ENCODE measurements around the gene KNCN. TPM values are rescaled to one million over a fixed set of nuclear protein-coding genes. Genes with fewer than 3 reads are reported as not detected.

Gene KNCN
- total RNA-seq, 1 donor from 2014 or later, result not detected

DNA sequence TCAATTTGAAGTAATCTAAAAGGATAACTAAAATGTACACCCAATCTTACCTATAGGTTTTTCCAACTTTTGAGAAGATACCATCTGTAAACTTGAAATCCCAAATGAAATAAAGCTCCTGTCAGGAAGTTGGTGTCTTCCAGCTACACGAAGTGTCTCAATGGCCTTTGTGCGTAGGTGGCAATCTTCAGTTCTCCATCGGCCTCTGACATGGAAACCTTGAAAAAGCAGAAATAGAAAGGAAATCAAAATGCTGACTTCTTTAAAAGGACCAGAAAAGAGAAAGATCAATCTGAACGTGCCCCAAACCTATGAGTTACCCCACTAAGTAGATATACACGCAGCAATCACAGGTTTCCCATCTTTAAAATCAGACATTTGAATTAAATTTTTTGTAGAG lies 42.6 kb upstream of the KNCN start:
- peak; percentile 63 for ATAC-seq
- DNase-seq, result no peak
- H3K9me3 ChIP-seq, result no peaks in the 10 kb centered on the region
- no peak overlapping the region for H3K4me3 ChIP-seq
- no peak for TF ChIP-seq CTCF (IDR thresholded peaks at IDR 0.05)
- peak overlapping the region; percentile 76 for H3K27ac ChIP-seq
- H3K4me1 ChIP-seq, result peaks cover 17% of the 10 kb centered on the region
- H3K36me3 ChIP-seq, result peaks cover 48% of the 10 kb centered on the region
- intact Hi-C loops (cut with DNase I), result no loop called here
- H3K27me3 ChIP-seq, result no peaks in the 10 kb centered on the region

DNA sequence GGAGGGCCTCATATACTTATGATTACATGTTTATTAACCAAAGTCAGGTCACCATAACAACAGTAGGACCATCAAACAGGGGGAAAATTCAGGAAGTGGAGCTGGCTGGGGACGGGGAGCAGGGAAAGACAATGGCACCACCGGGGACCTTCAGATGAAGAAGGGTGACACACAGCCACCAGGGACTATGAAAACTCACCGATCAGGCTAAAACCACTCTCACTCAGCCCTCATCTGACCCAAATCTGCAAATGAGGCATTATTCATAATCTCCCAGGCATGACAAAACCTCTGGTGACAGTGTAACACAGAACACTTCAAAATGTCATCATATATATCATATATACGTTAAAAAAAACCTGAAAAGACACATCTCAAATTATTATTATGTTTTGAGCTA lies 41.4 kb upstream of the KNCN start:
- Histone ChIP-seq H3K9me3 (no peaks in the 10 kb centered on the region), H3K36me3 (peaks cover 54% of the 10 kb centered on the region), H3K4me3 (no peak overlapping the region), H3K27ac (no peak overlapping the region), H3K27me3 (no peaks in the 10 kb centered on the region), H3K4me1 (peaks cover 14% of the 10 kb centered on the region)
- intact Hi-C loops (cut with DNase I), result no loop called here
- TF ChIP-seq CTCF (IDR thresholded peaks at IDR 0.05), result no peak
- DNase-seq (no peak), ATAC-seq (no peak)

DNA sequence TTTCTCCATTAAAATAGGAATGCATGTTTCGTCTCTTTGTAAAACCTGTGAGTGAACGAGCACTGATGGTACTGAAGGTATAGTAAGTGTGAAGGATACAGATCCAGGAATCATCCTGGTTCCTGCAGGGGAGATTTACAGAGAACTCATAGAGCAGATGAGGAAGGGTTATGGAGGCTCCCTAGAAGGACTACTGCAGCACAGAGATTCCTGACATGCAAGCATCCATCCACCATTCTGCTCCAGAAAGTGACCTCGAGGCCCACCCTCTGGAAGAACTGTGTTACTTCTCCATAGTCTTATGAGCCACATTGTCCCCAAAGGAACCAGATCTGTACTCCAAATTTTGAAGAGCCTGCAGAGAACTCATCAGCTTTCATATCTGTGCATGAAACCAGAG lies 38.1 kb upstream of the KNCN start:
- Histone ChIP-seq H3K27me3 (no peaks in the 10 kb centered on the region), H3K36me3 (peaks cover 79% of the 10 kb centered on the region), H3K27ac (no peak overlapping the region), H3K4me3 (no peak overlapping the region), H3K9me3 (no peaks in the 10 kb centered on the region), H3K4me1 (no peaks in the 10 kb centered on the region)
- no peak for ATAC-seq
- no peak for DNase-seq
- intact Hi-C loops (cut with DNase I), result no loop called here
- no peak for TF ChIP-seq CTCF (IDR thresholded peaks at IDR 0.05)

DNA sequence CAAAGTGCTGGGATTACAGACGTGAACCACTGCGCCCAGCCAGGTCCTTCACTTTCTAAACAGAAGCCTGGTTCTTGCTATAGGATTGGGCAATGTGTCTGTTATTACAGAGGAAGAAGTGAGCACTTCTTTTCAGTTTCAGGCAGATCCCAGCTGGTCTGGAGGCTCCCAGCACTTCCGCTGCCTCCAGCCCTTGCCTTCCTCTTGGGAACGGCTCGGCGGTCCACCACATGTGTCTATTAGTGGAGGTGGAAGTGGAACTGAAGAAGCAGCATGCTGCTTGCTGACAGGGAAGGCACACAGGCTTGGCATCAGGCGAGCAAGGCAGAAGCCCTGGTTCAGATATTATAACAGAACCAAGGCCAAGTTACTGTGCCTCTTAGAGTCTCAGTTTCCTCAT lies 35.6 kb upstream of the KNCN start:
- Histone ChIP-seq H3K36me3 (peaks cover 79% of the 10 kb centered on the region), H3K4me3 (no peak overlapping the region), H3K27ac (no peak overlapping the region)

DNA sequence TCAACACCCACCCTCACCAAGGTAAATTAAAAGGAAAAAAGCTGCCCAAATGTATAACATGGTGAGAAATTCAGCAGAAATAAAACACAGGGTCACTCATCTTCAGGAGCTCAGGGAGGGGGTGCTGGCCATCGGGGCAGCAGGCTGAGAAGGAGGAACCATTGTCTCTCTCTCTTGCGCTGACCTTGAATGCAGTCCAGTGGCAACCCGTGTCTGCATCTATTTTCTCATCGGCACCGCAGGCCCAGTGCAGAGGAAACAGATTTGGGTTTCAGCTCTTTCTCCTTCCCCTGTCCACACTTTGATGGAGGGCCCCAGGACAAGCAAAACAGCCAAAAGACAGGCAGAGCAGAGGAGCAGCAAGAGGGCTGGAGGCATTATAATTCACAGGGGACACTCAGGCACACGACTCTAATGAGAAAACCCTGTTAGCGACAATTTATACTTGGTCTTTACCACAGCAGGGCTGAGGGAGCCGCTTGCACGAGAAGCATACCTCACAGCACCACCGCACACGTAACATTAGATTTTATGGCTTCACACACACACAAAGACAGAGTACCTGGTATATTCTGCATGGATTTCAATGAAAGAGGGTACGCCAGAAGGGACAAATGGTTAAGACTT lies 34.0 kb upstream of the KNCN start:
- Histone ChIP-seq H3K36me3 (peaks cover 65% of the 10 kb centered on the region), H3K27ac (no peak overlapping the region), H3K4me1 (peaks cover 8% of the 10 kb centered on the region), H3K9me3 (no peaks in the 10 kb centered on the region), H3K4me3 (no peak overlapping the region), H3K27me3 (no peaks in the 10 kb centered on the region)
- no peak for DNase-seq
- intact Hi-C loops (cut with DNase I), result no loop called here
- no peak for ATAC-seq
- TF ChIP-seq CTCF (IDR thresholded peaks at IDR 0.05), result no peak

More for the DNA sequence above, 35.6 kb upstream of the KNCN start:
- intact Hi-C loops (cut with DNase I), result no loop called here
- Histone ChIP-seq H3K4me1 (peaks cover 3% of the 10 kb centered on the region), H3K9me3 (no peaks in the 10 kb centered on the region), H3K27me3 (no peaks in the 10 kb centered on the region)
- DNase-seq, result peak; percentile 83
- ATAC-seq, result peak; percentile 92
- TF ChIP-seq CTCF (IDR thresholded peaks at IDR 0.05), result no peak

GRCh38 chr1:46583494-46583893 lies 32.0 kb upstream of the KNCN start:
- Histone ChIP-seq H3K9me3 (no peaks in the 10 kb centered on the region), H3K4me1 (peaks cover 8% of the 10 kb centered on the region), H3K4me3 (no peak overlapping the region), H3K27me3 (no peaks in the 10 kb centered on the region), H3K27ac (no peak overlapping the region), H3K36me3 (peaks cover 67% of the 10 kb centered on the region)
- intact Hi-C loops (cut with DNase I), result no loop called here
- DNase-seq, result no peak
- TF ChIP-seq CTCF (IDR thresholded peaks at IDR 0.05), result no peak
- ATAC-seq, result no peak
